NB4 (cell line): ENCODE results near the gene ZBTB8A.

Source experiments
- MYC ChIP-seq: IDR thresholded peaks from 2 replicates; pipeline ENCODE4 v1.6.1; 2011; ENCODE audit warnings: low read depth, low read length
- POLR2A ChIP-seq: IDR thresholded peaks from 2 replicates; pipeline ENCODE4 v1.6.1; 2011; ENCODE audit warnings: mild to moderate bottlenecking; ENCODE audit not compliant: insufficient read length; ENCODE audit errors: extremely low read depth
- TF ChIP-seq, protein P1 (sequence below): IDR thresholded peaks from one replicate; pipeline ENCODE4 v1.5.1; 2012; ENCODE audit warnings: low read depth, low read length

DNA sequence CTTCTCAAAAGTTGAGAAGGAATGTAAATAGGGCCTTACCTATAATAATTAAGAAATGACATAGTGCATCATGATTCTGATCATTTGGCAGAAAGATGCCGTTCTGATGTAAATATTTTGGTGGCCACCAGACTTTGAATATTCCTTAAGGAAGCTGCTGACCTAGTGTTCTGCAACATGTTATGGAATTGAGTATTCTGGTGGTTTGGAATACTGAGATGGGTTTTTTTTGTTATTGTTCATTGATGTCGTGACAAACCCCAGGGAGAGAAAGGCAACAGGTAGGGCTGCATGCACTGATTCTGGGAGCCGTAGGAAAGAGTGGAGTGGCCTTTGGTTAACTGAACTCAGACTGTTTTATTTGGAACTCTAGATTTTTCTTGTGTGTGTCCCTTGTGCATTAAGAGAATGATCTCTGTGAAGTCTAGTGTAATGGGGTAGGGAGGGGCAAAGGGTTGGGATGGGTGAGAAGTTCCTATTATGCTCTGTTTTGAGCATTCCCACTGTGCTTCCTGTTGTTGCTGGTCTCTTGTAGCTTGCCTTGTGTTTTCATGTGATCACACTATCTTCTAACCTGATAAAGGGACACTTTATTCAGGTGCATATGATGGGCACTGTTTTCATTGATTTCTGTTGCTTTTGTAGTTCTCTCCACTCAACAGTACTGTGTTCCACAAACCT is 49.3 kb upstream of the ZBTB8A start:
- TF ChIP-seq POLR2A = no peak
- TF ChIP-seq, protein P1, sequence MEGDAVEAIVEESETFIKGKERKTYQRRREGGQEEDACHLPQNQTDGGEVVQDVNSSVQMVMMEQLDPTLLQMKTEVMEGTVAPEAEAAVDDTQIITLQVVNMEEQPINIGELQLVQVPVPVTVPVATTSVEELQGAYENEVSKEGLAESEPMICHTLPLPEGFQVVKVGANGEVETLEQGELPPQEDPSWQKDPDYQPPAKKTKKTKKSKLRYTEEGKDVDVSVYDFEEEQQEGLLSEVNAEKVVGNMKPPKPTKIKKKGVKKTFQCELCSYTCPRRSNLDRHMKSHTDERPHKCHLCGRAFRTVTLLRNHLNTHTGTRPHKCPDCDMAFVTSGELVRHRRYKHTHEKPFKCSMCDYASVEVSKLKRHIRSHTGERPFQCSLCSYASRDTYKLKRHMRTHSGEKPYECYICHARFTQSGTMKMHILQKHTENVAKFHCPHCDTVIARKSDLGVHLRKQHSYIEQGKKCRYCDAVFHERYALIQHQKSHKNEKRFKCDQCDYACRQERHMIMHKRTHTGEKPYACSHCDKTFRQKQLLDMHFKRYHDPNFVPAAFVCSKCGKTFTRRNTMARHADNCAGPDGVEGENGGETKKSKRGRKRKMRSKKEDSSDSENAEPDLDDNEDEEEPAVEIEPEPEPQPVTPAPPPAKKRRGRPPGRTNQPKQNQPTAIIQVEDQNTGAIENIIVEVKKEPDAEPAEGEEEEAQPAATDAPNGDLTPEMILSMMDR = no peak
- TF ChIP-seq MYC = no peak
